Measurements from ENCODE around the gene KRTAP10-12.
"Not testable (repeated sequence)": the region's sequence is repeated elsewhere in the genome, so short reads cannot be mapped to it uniquely, and the experiment has no call there.

DNA sequence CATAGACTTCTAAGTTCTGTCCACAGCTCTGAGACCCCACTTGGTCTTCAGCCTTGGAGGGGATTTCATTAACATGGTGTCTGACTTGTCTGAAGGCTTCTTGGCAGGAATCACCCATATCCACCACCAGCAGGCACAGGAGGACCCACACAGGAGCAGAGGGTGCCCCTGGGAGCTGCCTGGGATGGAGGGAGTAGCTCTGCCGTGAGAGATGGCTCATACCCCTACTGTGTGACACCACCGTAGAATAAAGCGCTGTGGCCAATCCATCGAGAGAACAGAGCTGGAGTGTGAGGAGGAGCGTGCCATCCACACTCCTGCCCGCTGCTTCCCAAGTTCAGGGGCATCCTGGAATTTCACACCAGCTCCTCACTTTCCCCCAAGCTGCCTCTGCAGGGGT lies 11.9 kb upstream of the KRTAP10-12 start:
- TF ChIP-seq, protein P1, sequence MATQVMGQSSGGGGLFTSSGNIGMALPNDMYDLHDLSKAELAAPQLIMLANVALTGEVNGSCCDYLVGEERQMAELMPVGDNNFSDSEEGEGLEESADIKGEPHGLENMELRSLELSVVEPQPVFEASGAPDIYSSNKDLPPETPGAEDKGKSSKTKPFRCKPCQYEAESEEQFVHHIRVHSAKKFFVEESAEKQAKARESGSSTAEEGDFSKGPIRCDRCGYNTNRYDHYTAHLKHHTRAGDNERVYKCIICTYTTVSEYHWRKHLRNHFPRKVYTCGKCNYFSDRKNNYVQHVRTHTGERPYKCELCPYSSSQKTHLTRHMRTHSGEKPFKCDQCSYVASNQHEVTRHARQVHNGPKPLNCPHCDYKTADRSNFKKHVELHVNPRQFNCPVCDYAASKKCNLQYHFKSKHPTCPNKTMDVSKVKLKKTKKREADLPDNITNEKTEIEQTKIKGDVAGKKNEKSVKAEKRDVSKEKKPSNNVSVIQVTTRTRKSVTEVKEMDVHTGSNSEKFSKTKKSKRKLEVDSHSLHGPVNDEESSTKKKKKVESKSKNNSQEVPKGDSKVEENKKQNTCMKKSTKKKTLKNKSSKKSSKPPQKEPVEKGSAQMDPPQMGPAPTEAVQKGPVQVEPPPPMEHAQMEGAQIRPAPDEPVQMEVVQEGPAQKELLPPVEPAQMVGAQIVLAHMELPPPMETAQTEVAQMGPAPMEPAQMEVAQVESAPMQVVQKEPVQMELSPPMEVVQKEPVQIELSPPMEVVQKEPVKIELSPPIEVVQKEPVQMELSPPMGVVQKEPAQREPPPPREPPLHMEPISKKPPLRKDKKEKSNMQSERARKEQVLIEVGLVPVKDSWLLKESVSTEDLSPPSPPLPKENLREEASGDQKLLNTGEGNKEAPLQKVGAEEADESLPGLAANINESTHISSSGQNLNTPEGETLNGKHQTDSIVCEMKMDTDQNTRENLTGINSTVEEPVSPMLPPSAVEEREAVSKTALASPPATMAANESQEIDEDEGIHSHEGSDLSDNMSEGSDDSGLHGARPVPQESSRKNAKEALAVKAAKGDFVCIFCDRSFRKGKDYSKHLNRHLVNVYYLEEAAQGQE (IDR thresholded peaks at IDR 0.05; ENCODE audit: low read depth, low read length) = not testable (repeated sequence)
- TF ChIP-seq, protein P2, sequence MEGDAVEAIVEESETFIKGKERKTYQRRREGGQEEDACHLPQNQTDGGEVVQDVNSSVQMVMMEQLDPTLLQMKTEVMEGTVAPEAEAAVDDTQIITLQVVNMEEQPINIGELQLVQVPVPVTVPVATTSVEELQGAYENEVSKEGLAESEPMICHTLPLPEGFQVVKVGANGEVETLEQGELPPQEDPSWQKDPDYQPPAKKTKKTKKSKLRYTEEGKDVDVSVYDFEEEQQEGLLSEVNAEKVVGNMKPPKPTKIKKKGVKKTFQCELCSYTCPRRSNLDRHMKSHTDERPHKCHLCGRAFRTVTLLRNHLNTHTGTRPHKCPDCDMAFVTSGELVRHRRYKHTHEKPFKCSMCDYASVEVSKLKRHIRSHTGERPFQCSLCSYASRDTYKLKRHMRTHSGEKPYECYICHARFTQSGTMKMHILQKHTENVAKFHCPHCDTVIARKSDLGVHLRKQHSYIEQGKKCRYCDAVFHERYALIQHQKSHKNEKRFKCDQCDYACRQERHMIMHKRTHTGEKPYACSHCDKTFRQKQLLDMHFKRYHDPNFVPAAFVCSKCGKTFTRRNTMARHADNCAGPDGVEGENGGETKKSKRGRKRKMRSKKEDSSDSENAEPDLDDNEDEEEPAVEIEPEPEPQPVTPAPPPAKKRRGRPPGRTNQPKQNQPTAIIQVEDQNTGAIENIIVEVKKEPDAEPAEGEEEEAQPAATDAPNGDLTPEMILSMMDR (IDR thresholded peaks at IDR 0.05) = not testable (repeated sequence)
- TF ChIP-seq TCF12 (IDR thresholded peaks at IDR 0.05); GATA2 (CRISPR knock-in tag; IDR thresholded peaks at IDR 0.05); CHD2 (IDR thresholded peaks at IDR 0.05; ENCODE audit: low read length, partially characterized antibody); GABPA (IDR thresholded peaks at IDR 0.05; ENCODE audit: low read depth): not testable (repeated sequence)

Data from SK-N-SH (cell line).